Astrocyte (in vitro differentiated cells and primary cell): ENCODE measurements around the gene METTL25B. TPM values are rescaled to one million over a fixed set of nuclear protein-coding genes. Genes with fewer than 3 reads are reported as not detected.

Experiments used
- DNase-seq: peaks from one replicate; pipeline ENCODE4 v3.0.0-alpha.2; 2010; ENCODE audit warnings: low read depth
- FAIRE-seq: peaks from 2 replicates; lab custom pipeline; 2011; peaks lifted over from hg19 to GRCh38; lab: Jason Lieb, UNC
- H2AFZ ChIP-seq: 2 replicates; pipeline ENCODE4 v1.6.0; 2012; ENCODE audit warnings: low read depth, low read length, inconsistent platforms
- H3K27ac ChIP-seq: 2 replicates; pipeline ENCODE4 v1.5.1; 2011; ENCODE audit warnings: low read depth, low read length, inconsistent platforms
- H3K27me3 ChIP-seq: 2 replicates; pipeline ENCODE4 v1.6.0; 2011; ENCODE audit warnings: low read length, inconsistent platforms; ENCODE audit not compliant: insufficient read depth
- H3K36me3 ChIP-seq: 2 replicates; pipeline ENCODE4 v1.5.1; 2011; ENCODE audit warnings: low read length, inconsistent platforms; ENCODE audit not compliant: insufficient read depth
- H3K4me1 ChIP-seq: 2 replicates; pipeline ENCODE4 v1.5.1; 2011; ENCODE audit warnings: low read length, inconsistent platforms; ENCODE audit not compliant: insufficient read depth
- H3K4me2 ChIP-seq: 2 replicates; pipeline ENCODE4 v1.6.0; 2012; ENCODE audit warnings: low read length, inconsistent platforms
- H3K4me3 ChIP-seq: 2 replicates; pipeline ENCODE4 v1.5.1; 2011; ENCODE audit warnings: low read depth, mild to moderate bottlenecking, low read length, inconsistent platforms; ENCODE audit not compliant: insufficient read depth
- H3K79me2 ChIP-seq: 2 replicates; pipeline ENCODE4 v1.6.0; 2012; ENCODE audit warnings: mild to moderate bottlenecking, low read length, inconsistent platforms; ENCODE audit not compliant: insufficient read depth
- H3K9ac ChIP-seq: 2 replicates; pipeline ENCODE4 v1.6.0; 2012; ENCODE audit warnings: mild to moderate bottlenecking, low read length, inconsistent platforms
- H3K9me3 ChIP-seq: 2 replicates; pipeline ENCODE4 v1.5.1; 2012; ENCODE audit warnings: low read depth, mild to moderate bottlenecking, low read length, inconsistent platforms; ENCODE audit not compliant: insufficient read depth
- H4K20me1 ChIP-seq: 2 replicates; pipeline ENCODE4 v1.6.0; 2012; ENCODE audit warnings: low read length, inconsistent platforms; ENCODE audit not compliant: insufficient read depth
- H3K27ac Mint-ChIP-seq: one replicate; pipeline ENCODE4 v1.8.0; 2021; ENCODE audit warnings: mild to moderate bottlenecking, mixed read lengths; ENCODE audit not compliant: unreplicated experiment
- H3K27me3 Mint-ChIP-seq: one replicate; pipeline ENCODE4 v1.8.0; 2021; ENCODE audit warnings: low read depth, mixed read lengths; ENCODE audit not compliant: unreplicated experiment
- H3K36me3 Mint-ChIP-seq: one replicate; pipeline ENCODE4 v1.8.0; 2021; ENCODE audit warnings: low read depth, mixed read lengths; ENCODE audit not compliant: unreplicated experiment
- H3K4me1 Mint-ChIP-seq: one replicate; pipeline ENCODE4 v1.8.0; 2021; ENCODE audit warnings: low read depth, mixed read lengths; ENCODE audit not compliant: unreplicated experiment
- H3K4me3 Mint-ChIP-seq: one replicate; pipeline ENCODE4 v1.8.0; 2021; ENCODE audit warnings: mild to moderate bottlenecking, moderate library complexity, mixed read lengths; ENCODE audit not compliant: unreplicated experiment
- H3K9me3 Mint-ChIP-seq: one replicate; pipeline ENCODE4 v1.8.0; 2021; ENCODE audit warnings: mild to moderate bottlenecking, mixed read lengths; ENCODE audit not compliant: unreplicated experiment
- CTCF ChIP-seq: IDR thresholded peaks from 2 replicates; pipeline ENCODE4 v1.5.1; 2011; ENCODE audit warnings: low read depth, mild to moderate bottlenecking, inconsistent platforms, low read length, moderate library complexity; ENCODE audit not compliant: insufficient read depth
- EZH2 ChIP-seq: IDR thresholded peaks from 2 replicates; pipeline ENCODE4 v1.6.1; 2012; ENCODE audit warnings: mild to moderate bottlenecking, low read length, inconsistent platforms; ENCODE audit not compliant: insufficient read depth
- total RNA-seq: library from RNA; stranded (reverse); gene quantifications from 2 replicates; pipeline ENCODE4 v1.2.1, GENCODE V29; 2021

Gene METTL25B
- total RNA-seq, 1 donor from 2014 or later, result 9.9 TPM

DNA sequence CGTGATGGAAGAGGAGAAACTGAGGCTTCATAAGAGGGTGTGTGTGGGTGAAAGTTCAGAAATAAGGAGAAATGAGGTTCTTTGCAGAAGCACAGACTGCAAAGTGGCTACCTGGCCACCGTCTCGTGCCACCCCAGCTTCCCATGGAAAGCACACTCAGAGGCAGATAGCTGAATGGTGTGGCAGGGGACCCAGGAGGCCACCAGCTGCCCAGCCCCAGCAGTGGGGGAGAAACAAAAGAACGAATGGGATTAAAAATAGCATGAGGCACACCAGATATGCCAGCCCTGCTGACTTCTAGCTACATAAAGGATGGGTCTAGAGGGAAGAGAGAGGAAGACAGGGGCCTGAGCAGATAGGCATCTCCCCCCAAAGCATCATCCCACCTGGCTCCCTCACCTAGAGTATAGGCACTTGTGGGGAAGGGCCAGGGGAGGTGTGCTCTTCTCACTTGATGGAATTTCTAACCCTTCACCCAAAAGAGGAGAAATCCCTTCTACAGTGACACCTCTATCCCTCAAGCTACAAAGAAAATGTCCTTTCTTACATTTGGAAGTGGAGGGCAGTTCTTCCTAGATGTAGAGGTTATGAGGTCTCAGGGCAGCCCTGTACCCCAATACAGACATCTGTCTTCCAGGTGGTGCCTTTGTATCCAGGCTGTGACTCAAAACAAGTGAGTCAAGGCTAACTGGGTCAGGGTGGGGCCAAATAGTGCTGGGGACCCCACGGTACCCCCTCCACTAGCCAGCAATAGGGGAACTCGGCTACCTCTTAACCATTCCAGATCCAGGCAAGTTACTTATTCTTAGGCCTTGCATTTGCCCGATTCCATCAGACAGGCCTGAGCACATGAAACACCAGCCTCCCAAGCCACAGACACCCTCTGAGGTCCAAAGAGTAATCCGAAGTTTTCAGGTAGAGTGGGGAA, 19.7 kb downstream of the METTL25B start:
- H2AFZ ChIP-seq, result no peak overlapping the region
- Mint-ChIP-seq H3K9me3 (no peaks in the 10 kb centered on the region), H3K27ac (peak overlapping the region; percentile 98), H3K27me3 (no peaks in the 10 kb centered on the region), H3K4me1 (peaks cover 43% of the 10 kb centered on the region), H3K36me3 (peaks cover 4% of the 10 kb centered on the region), H3K4me3 (peak overlapping the region; percentile 97)
- H3K4me3 ChIP-seq, result peak overlapping the region; percentile 86
- H3K36me3 ChIP-seq, result peaks cover 4% of the 10 kb centered on the region
- peak overlapping the region; percentile 99 for H3K4me2 ChIP-seq
- no peaks in the 10 kb centered on the region for H3K27me3 ChIP-seq
- H3K9me3 ChIP-seq, result no peaks in the 10 kb centered on the region
- peak overlapping the region; percentile 100 for H3K27ac ChIP-seq
- H3K79me2 ChIP-seq, result peaks cover 86% of the 10 kb centered on the region
- H4K20me1 ChIP-seq, result no peaks in the 10 kb centered on the region
- FAIRE-seq (no peak), DNase-seq (no peak)
- H3K9ac ChIP-seq, result peak overlapping the region; percentile 91
- peaks cover 54% of the 10 kb centered on the region for H3K4me1 ChIP-seq
- TF ChIP-seq EZH2 (no peak), CTCF (no peak)

- FAIRE-seq (no peak), DNase-seq (no peak)
- H3K9ac ChIP-seq, result peak overlapping the region; percentile 91
- H3K4me1 ChIP-seq, result peaks cover 56% of the 10 kb centered on the region
- no peak overlapping the region for H2AFZ ChIP-seq
- Mint-ChIP-seq H3K9me3 (no peaks in the 10 kb centered on the region), H3K36me3 (peaks cover 4% of the 10 kb centered on the region), H3K4me3 (peak overlapping the region; percentile 97), H3K4me1 (peaks cover 43% of the 10 kb centered on the region), H3K27me3 (no peaks in the 10 kb centered on the region), H3K27ac (peak overlapping the region; percentile 91)
- H4K20me1 ChIP-seq, result no peaks in the 10 kb centered on the region
- H3K27me3 ChIP-seq, result no peaks in the 10 kb centered on the region
- peak overlapping the region; percentile 100 for H3K27ac ChIP-seq
- peak overlapping the region; percentile 86 for H3K4me3 ChIP-seq
- H3K9me3 ChIP-seq, result no peaks in the 10 kb centered on the region
- peak overlapping the region; percentile 99 for H3K4me2 ChIP-seq
- H3K36me3 ChIP-seq, result peaks cover 4% of the 10 kb centered on the region
- H3K79me2 ChIP-seq, result peaks cover 84% of the 10 kb centered on the region
- TF ChIP-seq CTCF (no peak), EZH2 (no peak)
Observed at GRCh38 chr1:156748670-156749418, 20.6 kb downstream of the METTL25B start.
